LHCN-M2 (cell line): ENCODE results near the gene CFAP299. TPM values are rescaled to one million over a fixed set of nuclear protein-coding genes. Genes with fewer than 3 reads are reported as not detected.
"Not testable (repeated sequence)": the region's sequence is repeated elsewhere in the genome, so short reads cannot be mapped to it uniquely, and the experiment has no call there.

ENCODE experiments used
- DNase-seq: peaks from one replicate; pipeline ENCODE4 v3.0.0-alpha.2; 2012; ENCODE audit warnings: low read depth
- total RNA-seq: library from RNA; depleted of rRNA; stranded (reverse); fragments of >200 nt; gene quantifications from 2 replicates; pipeline ENCODE4 v1.2.3, GENCODE V29; 2014

Gene CFAP299
- total RNA-seq, 1 experiment from 2014 or later = 1.3 TPM

DNA sequence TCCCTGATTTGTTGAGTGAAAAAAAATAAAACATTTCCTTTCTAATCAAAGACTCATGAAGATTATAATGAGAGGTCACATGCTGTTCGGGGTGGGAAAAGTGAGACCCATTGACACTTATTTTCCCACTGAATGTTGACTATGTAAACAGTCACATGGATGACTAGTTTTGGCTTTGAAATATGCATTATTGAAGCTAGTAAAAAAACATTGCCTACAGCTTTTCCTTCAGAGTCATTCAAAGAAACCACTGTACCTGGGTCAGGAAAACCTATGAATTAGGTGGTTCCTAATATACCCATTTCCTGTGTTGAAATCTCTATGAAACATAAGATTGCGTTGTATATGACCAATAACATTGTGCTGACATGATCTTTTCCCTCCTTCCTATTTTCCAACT, 251.2 kb downstream of the CFAP299 start:
- no peak for DNase-seq

DNA sequence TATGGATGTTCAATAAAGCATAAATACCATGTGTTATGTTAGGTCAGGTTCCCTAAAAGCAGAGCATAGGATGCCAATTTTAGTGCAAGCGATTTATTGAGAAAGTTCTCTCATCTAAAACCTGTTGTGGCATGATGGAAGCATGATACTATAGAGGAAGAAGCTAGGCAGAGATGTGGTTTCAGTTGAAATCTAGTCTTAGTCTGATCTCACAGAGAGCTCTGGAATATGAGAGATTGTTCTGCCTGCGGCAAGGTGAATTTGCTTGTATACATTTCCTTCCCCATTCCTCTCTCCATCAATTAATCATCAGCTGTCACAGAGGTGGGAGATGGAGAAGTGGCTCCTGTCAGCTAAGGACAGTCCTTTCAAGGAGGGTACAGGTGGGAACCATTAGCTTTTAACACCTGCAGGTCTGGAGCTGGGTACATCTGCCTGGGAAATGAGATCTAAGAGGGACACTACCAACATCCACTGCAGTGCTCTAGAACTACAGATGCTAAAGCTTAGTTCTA, 252.4 kb downstream of the CFAP299 start:
- DNase-seq = no peak

DNA sequence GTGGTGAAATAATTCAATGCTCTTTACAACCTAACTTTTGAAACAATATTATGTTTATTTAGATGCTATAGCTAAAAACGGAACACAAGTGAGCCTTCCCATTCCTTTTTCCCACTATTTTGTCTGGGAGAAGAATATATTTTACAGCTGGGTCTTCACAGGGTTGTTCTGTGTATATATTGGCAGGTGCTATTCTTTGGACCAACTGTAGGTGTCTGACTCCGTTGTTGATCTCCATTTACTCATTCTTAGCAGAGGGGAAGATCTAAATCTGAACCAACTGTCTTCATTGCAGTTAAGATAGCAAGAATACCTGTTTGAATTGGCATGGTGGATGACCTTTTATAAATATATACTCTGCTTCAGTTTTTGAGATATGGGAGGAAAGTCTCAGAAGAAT, 257.4 kb downstream of the CFAP299 start:
- no peak for DNase-seq

DNA sequence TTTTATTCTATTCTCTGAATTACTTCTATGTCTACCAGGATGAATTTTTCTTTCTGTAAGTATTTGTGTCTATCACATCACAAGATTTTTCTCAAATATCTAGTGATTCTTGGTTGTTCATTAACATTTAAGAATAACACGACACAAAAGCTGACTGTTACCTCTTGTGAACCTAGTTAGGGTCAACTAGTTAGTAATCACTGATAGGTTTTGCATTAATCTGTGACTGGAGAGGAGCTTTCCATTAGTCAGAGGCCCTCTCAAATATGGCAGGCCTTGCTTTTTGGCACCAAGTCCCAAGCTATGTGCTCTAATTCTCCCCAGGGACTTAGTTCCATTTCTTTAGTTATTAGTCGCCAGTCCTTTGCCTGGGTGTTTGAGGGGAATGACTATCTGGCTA, 259.2 kb downstream of the CFAP299 start:
- no peak for DNase-seq

DNA sequence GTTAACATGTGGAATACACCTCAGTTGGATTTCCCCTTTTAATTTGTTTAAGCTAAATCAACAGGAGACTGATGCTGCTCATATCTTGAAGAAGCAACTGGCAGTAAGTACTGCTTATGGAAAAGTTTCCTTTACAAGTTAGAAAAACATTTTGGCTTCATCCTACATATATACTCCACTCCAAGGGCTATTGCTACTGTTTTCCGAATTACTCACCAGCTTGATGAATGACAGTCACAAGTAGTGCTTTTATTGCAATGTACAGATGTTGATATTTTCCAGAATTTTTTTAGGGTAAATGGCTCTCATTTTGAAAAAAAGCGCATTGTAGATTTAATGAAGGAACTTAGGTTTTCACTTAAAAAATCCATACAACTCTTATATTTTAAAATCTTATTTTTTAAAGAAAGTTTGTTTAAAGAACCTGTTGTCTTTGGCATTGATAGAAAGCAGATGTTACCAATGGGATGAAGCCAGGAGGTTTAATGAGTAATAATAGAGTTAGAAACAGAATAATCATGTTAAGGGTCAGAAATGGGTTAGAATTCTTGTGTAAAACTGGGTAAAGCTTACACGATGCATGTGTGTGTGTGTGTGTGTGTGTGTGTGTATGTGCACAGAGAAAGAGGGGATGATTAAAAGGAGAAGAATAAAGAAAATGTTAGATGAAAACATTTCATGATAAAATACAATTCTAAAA, 272.9 kb downstream of the CFAP299 start:
- peak; percentile 21 for DNase-seq

DNA sequence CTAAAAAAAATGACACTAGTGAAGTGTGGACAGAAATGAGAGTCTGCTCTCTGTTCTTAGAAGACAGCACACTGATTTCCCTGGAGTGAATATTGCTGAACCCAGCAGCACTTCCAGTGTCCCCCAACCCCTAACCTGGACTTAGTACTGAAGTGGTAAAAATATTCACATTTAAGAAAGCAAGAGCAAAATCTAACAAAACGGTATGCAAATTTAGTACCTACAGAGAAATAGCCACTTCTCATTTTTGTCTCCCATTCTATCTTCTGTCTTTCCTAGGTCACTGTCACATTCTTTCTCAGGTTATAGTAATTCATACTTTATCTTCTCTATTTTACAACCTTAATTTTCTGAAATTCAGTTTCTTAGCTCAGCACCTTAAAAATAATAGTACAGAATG, 274.7 kb downstream of the CFAP299 start:
- DNase-seq = no peak

DNA sequence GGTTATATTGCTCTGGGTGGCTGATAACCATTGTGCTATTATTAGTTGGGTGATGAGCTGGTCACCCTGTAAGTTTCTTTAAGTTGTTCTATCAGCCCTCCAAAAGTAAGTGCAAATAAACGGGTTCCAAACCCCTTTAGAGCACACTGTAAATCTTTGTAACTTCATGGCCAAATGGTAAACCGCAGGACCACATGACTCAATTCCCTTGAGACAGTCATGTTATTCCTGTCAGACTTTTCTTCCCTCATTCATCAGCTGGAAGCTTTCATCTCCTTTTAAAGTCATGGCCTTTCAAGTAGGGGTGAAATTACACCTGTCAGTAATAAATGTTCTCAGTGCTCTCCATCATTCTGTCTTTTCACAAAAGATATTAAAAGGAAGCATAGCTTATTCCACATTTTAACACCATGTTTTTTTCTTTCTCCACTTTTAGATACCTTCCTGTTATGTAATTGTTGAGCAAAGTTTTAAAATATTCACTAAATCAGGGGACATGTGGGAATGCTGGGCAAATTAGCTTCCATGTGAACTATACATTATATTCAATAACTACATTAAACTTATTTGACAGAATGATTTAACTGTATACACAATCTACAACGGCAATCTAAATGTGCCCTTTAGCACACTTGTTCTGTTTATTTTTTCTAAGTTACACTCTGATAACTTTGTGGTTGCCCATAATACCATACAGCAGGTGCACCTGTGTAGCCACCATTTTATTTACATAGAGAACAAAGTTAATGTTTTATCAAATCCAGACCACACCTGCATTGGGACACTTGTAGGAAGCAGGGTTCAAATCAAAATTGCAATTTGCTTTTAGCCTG, 275.5 kb downstream of the CFAP299 start:
- DNase-seq = peak; percentile 92

DNA sequence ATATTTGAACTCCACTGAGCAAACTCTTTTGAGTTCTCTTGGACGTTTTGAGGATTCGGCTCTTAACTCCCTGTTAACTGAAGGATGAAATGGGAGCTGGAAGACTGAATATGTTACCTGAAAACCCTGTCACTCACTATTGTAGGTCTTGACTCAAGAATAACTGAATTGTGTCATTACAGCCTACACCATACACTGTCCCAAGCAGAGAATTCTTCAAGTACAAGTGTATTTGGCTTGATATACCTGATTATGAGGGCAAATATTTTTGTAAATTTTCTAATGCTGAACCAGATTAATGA, 276.1 kb downstream of the CFAP299 start:
- no peak for DNase-seq

DNA sequence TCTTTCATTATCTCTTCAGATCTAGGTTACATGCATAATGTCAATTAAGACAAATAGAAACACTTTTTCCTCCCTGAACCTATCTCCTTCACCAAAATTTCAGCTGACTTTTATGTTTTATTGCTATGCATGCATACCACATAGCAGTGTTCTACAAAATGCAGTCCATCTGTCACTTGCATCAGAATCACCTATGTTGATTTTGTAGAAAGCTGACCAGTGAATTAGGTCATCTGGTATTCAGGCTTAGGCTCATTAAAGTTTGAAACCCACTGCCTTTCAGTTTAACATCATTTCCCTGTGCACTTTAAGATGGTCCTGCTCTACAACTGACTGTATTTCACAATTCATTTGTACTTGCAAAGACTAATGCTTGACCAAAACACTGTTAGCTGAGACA, 277.9 kb downstream of the CFAP299 start:
- no peak for DNase-seq

DNA sequence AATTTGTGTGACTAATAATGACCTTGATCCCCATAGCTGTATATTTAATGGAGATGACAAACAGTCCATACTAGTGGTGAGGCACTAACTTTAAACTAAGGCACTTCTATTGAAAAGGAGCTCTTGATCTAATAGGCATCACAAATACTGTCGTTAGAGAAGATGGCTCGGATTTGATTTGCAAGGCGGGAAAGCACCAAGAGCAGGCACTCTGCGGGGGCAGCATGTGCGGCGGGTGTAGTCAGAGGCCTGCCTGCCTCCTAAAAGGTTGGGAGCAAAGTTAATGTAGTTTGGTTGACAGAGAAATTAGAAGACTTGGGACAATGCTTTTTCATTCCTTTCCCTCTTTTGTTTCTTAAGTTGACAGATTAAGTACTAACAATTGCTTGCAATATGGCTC, 278.8 kb downstream of the CFAP299 start:
- no peak for DNase-seq

DNA sequence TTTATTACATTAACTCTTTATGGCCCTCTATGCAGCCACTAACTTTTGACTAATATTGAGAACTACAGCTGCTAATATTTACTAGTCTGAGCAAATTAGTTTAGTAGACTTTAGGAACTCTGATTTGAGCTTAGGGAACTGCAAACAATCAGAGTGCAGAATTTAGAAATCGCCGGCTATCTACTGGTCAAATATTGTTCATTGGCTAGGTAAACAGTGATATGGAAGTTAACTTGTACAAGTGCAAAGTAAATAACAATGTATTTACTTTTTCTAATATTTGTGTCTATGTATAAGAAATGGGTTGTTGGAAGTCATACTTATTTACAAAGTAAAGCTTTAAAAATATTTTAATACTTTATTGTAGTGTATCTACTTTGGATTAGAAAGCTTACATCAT, 279.6 kb downstream of the CFAP299 start:
- DNase-seq = no peak

DNA sequence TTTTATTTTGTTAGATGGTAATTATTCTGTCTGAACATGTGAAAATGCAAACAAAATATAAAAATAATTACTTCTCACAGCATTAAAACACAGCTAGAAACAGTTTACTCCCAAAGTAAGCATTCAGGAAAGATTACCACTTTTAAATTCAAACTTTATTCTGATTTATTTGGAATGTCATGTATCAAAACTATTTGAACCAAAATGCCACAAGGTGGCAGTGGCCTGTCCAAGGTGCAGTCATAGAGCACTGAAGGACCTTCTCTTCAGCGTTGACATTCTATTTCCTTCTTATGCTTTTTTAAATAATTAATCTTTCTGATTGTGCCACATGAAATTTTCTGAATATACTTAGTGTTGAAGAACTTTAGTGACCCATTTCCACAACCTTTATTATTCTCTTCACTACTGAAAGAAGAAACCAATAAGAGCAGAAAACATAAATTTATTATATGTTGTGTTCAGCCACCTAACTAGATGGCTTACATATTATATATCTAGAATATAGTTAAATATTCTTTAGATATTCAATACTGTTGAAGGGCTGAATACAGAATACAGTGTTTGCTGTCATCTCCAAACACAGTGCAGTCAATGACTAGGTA, 283.6 kb downstream of the CFAP299 start:
- DNase-seq = peak; percentile 17

DNA sequence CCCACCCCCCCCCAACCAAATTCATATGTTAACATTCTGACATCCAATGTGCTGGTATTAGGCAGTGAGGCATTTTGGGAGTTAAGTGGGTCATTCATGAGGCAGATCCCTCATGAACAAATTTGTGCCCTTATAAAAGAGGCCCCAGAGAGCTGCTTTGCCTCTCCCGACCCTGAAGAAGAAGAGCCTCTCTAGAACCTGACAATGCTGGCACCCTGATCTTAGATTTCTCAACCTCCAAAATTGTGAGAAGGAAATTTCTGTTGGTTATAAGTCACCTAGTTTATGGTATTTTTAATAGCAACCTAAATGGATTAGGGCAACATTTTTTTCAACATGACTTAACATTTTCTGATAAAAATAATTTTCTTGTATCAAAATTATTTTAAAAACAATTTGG, 296.3 kb downstream of the CFAP299 start:
- no peak for DNase-seq

DNA sequence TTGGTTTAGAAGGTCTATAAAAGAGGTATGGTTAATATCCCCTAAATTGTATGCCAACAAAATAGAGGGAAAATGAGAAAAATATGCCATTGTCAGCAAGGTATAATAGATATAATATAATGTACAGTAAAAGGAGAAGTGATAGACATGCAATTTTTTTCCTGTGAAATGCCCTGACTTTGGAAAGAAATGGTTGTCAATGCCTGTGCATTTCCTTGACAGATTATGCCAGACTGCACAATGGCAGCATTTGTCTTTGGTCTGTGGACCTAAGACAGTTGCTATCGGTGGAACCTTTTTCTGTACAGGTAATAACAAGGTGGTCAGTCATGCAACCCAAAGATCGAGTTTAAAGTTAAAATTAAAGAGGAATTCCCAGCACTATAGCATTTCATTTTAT, 301.7 kb downstream of the CFAP299 start:
- no peak for DNase-seq

DNA sequence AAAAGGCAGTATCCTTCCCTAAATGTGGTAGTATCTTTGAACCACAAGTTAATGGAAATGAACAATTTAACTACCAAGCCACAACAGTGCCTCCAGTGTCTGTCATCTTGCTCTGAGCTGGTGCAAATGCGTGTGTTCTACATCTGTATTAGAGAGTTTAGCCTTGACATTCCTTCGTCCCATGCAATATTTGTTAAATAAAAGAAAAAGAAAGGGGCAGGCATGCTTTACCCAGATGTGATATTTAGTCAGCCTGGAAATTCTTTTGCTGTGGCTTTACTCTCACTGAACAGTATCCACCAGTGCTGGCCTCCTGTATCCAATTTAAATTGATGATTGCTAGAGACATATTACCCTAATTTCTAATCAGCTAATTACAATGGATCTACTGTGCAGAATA, 310.5 kb downstream of the CFAP299 start:
- DNase-seq = no peak

DNA sequence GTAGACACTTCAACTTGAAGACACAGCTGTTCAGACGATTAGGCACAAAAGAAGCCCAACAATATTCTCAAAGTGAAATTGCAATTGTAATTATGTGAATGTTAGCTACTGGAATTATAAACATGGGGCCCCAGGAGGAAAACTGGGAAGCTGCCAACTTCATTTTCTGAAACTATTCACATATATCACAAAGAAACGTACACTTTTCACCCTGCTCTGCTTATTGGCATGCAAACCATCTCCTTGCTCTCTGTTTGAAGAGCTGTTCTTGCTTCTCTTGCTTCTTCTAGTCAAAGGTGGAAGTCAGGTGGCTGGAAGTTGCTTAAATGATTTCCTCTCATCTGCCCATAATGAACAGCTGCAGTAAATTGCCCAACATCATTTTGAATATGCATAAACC, 320.1 kb downstream of the CFAP299 start:
- DNase-seq = peak; percentile 33

DNA sequence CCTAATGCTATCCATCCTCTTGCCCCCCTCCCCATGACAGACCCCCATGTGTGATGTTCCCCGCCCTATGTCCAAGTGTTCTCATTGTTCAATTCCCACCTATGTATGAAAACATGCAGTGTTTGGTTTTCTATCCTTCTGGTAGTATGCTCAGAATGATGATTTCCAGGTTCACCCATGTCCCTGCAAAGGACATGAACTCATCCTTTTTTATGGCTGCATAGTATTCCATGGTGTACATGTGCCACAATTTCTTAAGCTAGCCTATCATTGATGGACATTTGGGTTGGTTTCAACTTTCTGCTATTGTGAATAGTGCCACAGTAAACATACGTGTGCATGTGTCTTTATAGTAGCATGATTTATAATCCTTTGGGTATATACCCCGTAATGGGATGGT, 334.6 kb downstream of the CFAP299 start:
- not testable (repeated sequence) for DNase-seq

DNA sequence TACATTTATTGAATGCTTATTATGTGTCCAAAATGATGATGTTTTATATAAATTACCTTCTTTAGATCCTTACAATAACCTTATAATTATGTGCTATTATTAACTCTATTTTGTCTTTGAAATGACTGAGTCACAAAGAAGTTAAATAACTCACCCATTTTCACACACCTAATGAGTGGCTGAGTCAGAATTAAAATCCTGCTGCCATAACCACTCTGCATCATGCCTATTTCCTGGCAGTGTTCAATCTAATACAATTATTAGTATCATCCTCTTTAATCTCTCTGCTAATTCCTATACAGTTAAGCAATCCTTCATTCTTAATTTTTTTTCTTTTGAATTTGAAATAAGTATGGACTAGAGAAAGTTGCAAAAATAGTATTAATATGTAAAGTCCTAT, 342.9 kb downstream of the CFAP299 start:
- DNase-seq = no peak

DNA sequence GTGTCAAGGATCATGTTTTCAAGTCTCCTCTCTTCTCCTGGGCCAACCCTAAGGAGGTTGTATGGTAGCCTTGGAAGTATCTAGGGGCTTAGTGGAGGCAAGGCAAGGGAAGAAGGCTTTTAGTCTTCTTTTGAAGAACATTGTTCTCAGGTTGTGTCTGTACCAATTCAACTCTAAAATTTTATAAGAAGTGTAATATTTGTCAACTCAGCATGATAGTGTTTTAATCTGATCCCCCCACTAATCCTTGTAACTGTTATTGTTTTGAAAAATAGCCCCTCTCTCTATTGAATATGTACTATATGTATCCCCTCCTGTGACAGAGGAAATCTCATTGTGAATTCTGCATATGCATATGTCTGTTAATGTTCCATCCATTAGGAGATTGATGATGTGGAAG, 345.4 kb downstream of the CFAP299 start:
- no peak for DNase-seq

DNA sequence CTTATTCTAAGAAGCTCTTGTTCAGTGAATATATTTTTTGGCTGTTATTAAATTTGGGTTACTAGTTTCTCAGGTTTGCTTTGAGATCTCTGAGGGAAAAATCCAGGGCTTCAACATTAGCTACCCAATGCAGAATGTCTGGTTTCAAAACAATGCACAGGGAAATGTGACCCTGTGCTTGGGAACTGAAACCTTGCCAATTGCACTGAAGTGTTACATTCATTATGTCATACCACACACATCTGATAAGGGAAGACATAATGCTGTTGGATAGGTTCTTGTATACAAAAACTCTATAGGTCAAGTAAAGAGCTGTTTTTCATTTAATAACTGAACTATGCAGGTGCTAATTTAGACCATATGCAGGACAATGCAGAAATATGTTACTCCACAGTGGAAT, 349.7 kb downstream of the CFAP299 start:
- DNase-seq = no peak

DNA sequence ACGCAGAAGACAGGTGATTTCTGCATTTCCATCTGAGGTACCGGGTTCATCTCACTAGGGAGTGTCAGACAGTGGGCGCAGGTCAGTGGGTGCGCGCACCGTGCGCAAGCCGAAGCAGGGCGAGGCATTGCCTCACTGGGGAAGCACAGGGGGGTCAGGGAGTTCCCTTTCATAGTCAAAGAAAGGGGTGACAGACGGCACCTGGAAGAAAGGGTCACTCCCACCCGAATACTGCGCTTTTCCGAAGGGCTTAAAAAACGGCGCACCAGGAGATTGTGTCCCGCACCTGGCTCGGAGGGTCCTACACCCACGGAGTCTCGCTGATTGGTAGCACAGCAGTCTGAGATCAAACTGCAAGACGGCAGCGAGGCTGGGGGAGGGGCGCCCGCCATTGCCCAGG, 352.2 kb downstream of the CFAP299 start:
- not testable (repeated sequence) for DNase-seq

DNA sequence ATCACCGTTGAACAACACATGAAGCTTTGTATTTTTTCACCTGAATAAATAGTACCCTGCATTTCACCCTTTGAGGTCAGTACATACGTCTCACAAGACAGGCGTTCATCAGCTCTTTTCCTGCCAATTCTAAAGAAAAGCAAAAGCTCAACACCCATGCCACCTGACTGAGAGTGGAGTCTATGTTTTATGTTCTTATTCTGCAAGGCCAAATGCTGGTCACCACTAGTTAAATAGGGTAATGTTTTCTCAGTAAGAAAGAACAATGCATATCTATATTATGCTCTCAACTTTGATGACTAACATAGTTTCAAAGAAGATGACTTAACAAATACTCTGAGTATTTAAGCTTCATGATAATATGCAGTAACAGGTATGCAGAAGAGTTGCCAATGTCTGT, 358.6 kb downstream of the CFAP299 start:
- DNase-seq = peak; percentile 14

DNA sequence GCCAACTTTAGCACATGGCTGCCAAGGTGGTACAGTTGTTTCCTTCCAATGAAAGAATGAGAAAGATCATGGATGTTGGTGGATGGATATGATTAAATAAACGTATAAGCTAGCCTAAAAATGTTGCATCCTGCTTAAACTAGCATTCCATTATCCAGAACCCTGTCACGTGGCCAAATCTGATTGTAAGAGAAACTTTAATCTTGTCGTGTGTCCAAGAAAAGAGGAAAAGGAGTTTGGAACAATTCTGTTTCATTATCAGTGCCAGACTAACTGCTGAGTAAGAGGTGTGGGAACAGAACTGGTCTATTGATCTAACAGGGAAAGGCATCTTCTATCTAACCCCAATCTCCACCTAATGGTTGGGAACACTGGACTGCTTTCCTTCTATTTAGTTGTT, 369.8 kb downstream of the CFAP299 start:
- no peak for DNase-seq
